Measurements from ENCODE around the gene INHBE. TPM values are rescaled to one million over a fixed set of nuclear protein-coding genes. Genes with fewer than 3 reads are reported as not detected.
A peak's percentile ranks its signal among the peaks of the same experiment; 100 is the strongest.
"Not testable (repeated sequence)": the region's sequence is repeated elsewhere in the genome, so short reads cannot be mapped to it uniquely, and the experiment has no call there.

INHBE gene
- not detected for total RNA-seq

DNA sequence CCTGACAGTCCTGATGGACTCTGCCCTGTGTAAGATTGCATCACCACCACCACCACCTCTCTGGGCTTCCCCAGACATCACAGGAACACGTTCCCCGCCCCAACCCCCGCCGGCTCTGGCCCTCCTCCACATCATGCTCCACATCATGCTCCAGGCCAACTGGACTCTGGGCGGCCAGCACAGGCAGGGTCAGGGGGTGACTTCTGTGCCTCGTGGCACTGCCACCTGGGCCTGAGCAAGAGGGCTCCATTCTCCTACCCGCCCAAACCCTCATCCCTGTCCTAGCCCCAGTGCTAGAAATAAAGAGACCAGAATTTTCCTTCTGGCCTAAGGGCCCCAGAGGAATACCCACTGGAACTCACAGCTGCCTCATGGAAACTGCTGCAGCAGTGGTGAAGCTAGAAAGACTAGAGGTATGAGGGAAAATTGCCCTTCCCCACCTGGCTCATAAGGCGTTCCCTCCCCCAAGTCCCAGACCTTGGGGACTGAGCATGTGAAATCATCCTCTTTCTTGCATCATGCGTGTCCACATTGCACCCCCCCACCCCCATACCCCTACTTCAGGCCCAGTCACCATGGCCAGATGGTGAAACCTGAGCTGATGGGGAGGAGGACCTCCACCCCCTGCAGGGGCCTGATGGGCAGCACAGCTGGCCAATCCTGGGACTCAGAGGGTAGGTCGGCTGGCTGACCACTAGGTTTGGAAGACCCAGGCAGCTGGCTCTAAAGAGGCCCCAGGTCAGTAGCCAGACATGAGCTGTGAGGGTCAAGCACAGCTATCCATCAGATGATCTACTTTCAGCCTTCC is at the start of gene INHBE:
INHBE (plus strand) TSS at position 742 of the 808 bp plus-strand sequence. CDS start 230 bp downstream, outside the sequence.
- H3K9me3 Mint-ChIP-seq: no peaks in the 10 kb centered on the region
- peak within 1 kb of the TSS; percentile 37 for H3K4me3 Mint-ChIP-seq
- ATAC-seq (replicated peaks): no peak
- H3K4me1 Mint-ChIP-seq: peaks cover 12% of the 10 kb centered on the region
- H3K27me3 Mint-ChIP-seq: no peaks in the 10 kb centered on the region
- no peaks in the 10 kb centered on the region for H3K36me3 Mint-ChIP-seq (ENCODE audit: low read depth)
- no peak within 1 kb of the TSS for H3K27ac Mint-ChIP-seq

DNA sequence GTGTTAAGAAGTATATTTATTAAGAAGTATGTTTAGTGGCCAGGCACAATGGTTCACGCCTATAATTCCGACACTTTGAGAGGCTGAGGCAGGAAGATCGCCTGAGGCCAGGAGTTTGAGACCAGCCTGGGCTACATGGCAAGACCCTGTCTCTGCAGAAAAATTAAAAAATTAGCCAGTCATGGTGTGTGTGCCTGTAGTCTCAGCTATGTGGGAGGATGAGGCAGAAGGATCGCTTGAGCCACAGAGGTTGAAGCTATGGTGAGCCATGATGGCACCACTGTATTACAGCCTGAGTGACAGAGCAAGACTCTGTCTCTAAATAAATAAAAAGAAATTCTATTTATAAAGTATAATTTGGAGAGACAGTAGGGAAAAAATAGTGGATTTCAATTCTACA is 44.6 kb upstream of the INHBE start:
- ATAC-seq (replicated peaks): no peak
- Mint-ChIP-seq H3K27ac (no peak overlapping the region), H3K27me3 (no peaks in the 10 kb centered on the region), H3K9me3 (no peaks in the 10 kb centered on the region), H3K4me1 (peaks cover 4% of the 10 kb centered on the region), H3K36me3 (ENCODE audit: low read depth) (peaks cover 4% of the 10 kb centered on the region), H3K4me3 (no peak overlapping the region)

- not testable (repeated sequence) for H3K4me3 Mint-ChIP-seq; H3K27ac Mint-ChIP-seq; H3K27me3 Mint-ChIP-seq; H3K9me3 Mint-ChIP-seq; ATAC-seq (replicated peaks)
- peaks cover 11% of the 10 kb centered on the region for H3K4me1 Mint-ChIP-seq
- peaks cover 11% of the 10 kb centered on the region for H3K36me3 Mint-ChIP-seq (ENCODE audit: low read depth)
Observed at GRCh38 chr12:57414160-57414559, 40.9 kb upstream of the INHBE start.

DNA sequence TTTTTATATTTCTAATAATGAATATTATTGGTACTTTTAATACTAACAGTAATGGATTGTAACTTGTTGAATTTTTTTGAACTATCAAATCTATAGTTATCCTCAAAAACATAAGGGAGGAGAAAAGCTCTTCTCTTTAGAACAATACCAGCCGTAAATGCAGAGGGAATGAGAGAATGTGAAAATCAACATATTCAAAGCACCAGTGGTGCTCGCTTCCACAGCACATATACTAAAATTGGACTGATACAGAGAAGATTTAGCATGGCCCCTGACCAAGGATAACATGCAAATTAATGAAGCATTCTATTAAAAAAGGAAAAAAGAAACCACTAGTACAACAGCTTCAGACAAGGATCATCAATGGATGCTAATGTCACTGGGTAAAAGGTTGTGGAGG is 40.0 kb upstream of the INHBE start:
- H3K27ac Mint-ChIP-seq: no peak overlapping the region
- no peak for ATAC-seq (replicated peaks)
- no peak overlapping the region for H3K4me3 Mint-ChIP-seq
- no peaks in the 10 kb centered on the region for H3K27me3 Mint-ChIP-seq
- H3K36me3 Mint-ChIP-seq (ENCODE audit: low read depth): peaks cover 17% of the 10 kb centered on the region
- no peaks in the 10 kb centered on the region for H3K9me3 Mint-ChIP-seq
- H3K4me1 Mint-ChIP-seq: peaks cover 18% of the 10 kb centered on the region

- peaks cover 21% of the 10 kb centered on the region for H3K4me1 Mint-ChIP-seq
- H3K4me3 Mint-ChIP-seq: no peak overlapping the region
- H3K36me3 Mint-ChIP-seq (ENCODE audit: low read depth): peaks cover 20% of the 10 kb centered on the region
- no peaks in the 10 kb centered on the region for H3K27me3 Mint-ChIP-seq
- ATAC-seq (replicated peaks): no peak
- H3K27ac Mint-ChIP-seq: no peak overlapping the region
- H3K9me3 Mint-ChIP-seq: no peaks in the 10 kb centered on the region
Observed at GRCh38 chr12:57416039-57416996, 38.8 kb upstream of the INHBE start.

DNA sequence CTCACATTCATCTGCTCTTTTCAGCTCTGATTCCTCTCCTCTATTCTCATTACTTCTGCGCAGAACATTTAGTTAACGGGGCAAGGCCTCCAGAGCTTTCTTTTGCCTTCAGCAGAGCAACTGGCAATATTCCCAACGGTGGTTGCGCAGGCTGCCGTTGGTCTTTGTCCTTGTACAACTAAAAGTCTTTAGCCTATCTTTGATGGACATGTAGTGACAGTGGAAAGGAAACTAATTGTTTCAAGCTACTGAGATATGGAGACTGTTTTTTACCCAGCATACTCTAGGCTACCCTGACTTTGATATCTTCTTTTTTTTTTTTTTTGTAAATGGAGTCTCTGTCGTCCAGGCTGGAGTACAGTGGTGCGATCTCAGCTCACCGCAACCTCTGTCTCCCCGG is 36.9 kb upstream of the INHBE start:
- no peaks in the 10 kb centered on the region for H3K27me3 Mint-ChIP-seq
- H3K9me3 Mint-ChIP-seq: no peaks in the 10 kb centered on the region
- no peak overlapping the region for H3K4me3 Mint-ChIP-seq
- peaks cover 21% of the 10 kb centered on the region for H3K4me1 Mint-ChIP-seq
- ATAC-seq (replicated peaks): no peak
- peak overlapping the region; percentile 2 for H3K27ac Mint-ChIP-seq
- peaks cover 36% of the 10 kb centered on the region for H3K36me3 Mint-ChIP-seq (ENCODE audit: low read depth)

GRCh38 chr12:57419495-57419894 is 35.6 kb upstream of the INHBE start:
- Mint-ChIP-seq H3K27me3 (no peaks in the 10 kb centered on the region), H3K4me1 (peaks cover 21% of the 10 kb centered on the region), H3K27ac (no peak overlapping the region), H3K36me3 (ENCODE audit: low read depth) (peaks cover 42% of the 10 kb centered on the region), H3K9me3 (no peaks in the 10 kb centered on the region), H3K4me3 (no peak overlapping the region)
- no peak for ATAC-seq (replicated peaks)

- no peak for ATAC-seq (replicated peaks)
- peaks cover 45% of the 10 kb centered on the region for H3K36me3 Mint-ChIP-seq (ENCODE audit: low read depth)
- H3K27me3 Mint-ChIP-seq: no peaks in the 10 kb centered on the region
- H3K27ac Mint-ChIP-seq: no peak overlapping the region
- no peak overlapping the region for H3K4me3 Mint-ChIP-seq
- no peaks in the 10 kb centered on the region for H3K9me3 Mint-ChIP-seq
- peaks cover 21% of the 10 kb centered on the region for H3K4me1 Mint-ChIP-seq
Observed at GRCh38 chr12:57420482-57420881, 34.6 kb upstream of the INHBE start.

DNA sequence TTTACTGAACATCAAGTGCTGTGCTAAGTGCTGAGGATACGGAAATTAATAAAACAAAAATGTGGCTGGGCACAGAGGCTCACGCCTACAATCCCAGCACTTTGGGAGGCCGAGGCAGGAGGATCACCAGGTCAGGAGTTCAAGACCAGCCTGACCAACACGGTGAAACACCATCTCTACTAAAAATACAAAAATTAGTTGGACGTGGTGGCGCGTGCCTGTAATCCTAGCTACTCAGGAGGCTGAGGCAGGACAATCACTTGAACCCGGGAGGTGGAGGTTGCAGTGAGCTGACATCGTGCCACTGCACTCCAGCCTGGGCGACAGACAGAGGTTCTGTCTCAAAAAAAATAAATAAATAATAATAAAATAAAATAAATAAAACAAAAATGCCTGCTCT is 28.2 kb upstream of the INHBE start:
- H3K27ac Mint-ChIP-seq; H3K4me3 Mint-ChIP-seq; H3K27me3 Mint-ChIP-seq; H3K9me3 Mint-ChIP-seq; ATAC-seq (replicated peaks): not testable (repeated sequence)
- Mint-ChIP-seq H3K4me1 (peaks cover 23% of the 10 kb centered on the region), H3K36me3 (ENCODE audit: low read depth) (peaks cover 38% of the 10 kb centered on the region)

DNA sequence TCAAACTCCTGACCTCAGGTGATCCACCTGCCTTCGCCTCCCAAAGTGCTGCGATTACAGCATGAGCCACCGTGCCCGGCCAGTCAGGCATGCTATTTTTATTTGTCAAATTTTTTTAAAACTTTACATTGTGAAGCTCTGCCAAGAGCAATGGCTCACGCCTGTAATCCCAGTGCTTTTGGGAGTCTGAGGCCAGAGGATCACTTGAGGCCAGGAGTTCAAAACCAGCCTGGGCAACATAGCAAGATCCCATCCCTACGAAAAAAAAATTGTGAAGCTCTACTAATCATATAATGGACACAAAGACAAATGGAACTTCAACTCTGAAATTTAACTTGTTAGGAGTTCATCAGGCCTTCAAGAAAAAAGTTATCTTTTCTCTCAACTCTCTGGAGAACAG is 26.1 kb upstream of the INHBE start:
- H3K27ac Mint-ChIP-seq: peak overlapping the region; percentile 98
- H3K27me3 Mint-ChIP-seq: no peaks in the 10 kb centered on the region
- H3K4me3 Mint-ChIP-seq: peak overlapping the region; percentile 98
- no peaks in the 10 kb centered on the region for H3K9me3 Mint-ChIP-seq
- H3K36me3 Mint-ChIP-seq (ENCODE audit: low read depth): peaks cover 24% of the 10 kb centered on the region
- H3K4me1 Mint-ChIP-seq: peaks cover 23% of the 10 kb centered on the region
- no peak for ATAC-seq (replicated peaks)

DNA sequence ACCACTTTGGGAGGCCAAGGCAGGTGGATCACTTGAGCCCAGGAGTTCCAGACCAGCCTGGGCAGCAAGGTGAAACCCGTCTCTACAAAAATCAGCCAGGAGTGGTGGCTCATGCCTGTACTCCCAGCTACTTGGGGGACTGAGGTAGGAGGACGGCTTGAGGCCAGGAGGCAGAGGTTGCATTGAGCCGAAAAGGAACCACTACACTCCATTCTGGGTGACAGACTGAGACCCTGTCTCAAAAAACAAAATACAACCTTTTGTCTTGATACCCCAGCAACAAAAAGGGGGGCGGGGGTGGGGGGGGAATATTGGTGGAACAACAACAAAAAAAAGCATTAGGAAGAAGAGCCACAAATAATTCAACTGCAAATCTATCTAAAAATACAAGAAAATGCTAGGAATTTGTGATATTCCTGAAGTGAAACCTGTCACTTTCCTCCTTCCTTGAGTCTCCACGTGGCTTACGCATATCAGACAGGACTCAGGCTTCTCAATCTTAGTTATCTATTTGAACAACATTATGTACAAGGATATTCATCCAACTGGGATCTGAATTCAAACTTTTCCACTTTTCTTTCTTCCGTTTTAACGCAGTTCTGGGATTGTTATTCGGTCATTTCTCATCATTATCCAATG is 25.5 kb upstream of the INHBE start:
- ATAC-seq (replicated peaks): no peak
- peak overlapping the region; percentile 98 for H3K27ac Mint-ChIP-seq

DNA sequence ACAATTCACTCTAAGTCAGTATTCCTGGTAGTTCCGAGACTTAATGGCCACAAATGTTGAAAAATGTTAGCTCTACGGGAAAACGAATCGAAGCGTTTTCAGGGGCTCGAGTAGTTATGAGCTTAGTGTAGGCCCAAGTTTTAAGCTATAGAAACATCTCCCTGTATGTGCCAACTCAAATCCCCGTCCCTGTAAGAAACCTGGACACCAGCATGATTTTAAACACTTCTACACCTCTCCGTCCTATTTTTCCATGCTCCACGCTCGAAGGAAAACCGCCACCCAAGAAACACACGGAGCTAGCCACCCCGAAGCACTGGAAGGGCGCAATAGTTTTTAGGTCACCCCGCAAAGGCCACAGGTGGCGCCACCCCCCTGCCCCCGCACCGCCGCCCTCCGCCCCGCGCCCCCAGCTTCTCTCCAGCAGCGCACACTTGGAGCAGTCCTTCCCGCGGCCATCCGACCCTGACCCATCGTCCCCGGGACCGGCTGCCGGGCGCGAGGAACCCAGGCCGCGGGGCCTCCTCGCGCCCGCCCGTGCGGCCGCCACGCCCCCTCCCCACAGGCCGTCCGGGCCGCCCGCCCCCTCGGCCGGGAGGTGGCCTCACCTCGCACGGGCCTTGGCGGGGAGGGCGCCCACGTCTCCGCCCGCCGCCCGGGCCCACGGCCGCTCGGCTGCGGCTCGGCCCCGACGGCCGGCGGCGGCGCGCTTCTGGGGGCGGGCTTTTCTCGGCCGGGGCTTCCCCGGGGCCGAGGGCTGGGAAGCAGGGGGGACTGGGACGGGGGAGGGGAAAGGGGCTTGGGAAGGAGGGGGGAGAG is 24.8 kb upstream of the INHBE start:
- Mint-ChIP-seq H3K9me3 (no peaks in the 10 kb centered on the region), H3K36me3 (ENCODE audit: low read depth) (peaks cover 17% of the 10 kb centered on the region), H3K27ac (peak overlapping the region; percentile 98), H3K4me1 (peaks cover 23% of the 10 kb centered on the region), H3K4me3 (peak overlapping the region; percentile 98), H3K27me3 (no peaks in the 10 kb centered on the region)
- ATAC-seq (replicated peaks): peak; percentile 65

More for the DNA sequence above, 25.5 kb upstream of the INHBE start:
- H3K36me3 Mint-ChIP-seq (ENCODE audit: low read depth): peaks cover 18% of the 10 kb centered on the region
- H3K9me3 Mint-ChIP-seq: no peaks in the 10 kb centered on the region
- no peaks in the 10 kb centered on the region for H3K27me3 Mint-ChIP-seq
- peaks cover 23% of the 10 kb centered on the region for H3K4me1 Mint-ChIP-seq
- H3K4me3 Mint-ChIP-seq: peak overlapping the region; percentile 98

DNA sequence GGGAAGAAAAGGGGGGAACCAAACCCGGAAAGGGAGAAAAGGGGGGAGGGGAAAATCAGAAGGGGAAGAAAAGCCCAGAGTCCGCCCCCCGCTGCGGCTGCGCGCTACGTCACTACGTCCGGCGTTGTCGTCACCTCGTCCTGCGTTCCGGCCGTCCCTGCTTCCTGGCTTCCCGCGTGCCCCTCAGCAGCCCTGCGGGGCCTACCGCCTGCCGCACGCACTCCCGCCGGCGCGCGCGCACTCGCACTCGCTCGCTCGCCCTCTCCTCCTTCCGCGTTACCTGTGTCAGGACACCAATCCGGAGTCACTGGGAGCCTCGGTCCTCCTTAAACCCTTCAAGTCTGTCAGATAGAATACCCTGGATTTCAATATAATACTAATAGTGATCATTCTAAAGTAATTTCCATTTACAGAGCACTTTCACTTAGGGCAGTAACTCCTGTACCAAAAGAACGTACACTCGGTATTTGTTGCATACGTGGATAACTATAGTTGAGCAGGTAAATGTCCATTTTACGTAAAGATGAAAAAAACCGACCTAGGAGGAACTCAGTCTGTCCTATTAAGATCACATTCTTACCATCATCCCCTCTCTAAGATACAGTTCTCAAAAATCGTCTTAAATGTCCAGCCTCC is 24.1 kb upstream of the INHBE start, which contains the start of gene R3HDM2:
R3HDM2 (minus strand) TSS at position 113 of the 636 bp plus-strand sequence. CDS start 120,615 bp downstream, outside the sequence.
- ATAC-seq (replicated peaks): peak; percentile 97
- Mint-ChIP-seq H3K9me3 (no peaks in the 10 kb centered on the region), H3K27ac (peak within 1 kb of the TSS; percentile 98), H3K27me3 (no peaks in the 10 kb centered on the region), H3K36me3 (ENCODE audit: low read depth) (peaks cover 11% of the 10 kb centered on the region), H3K4me1 (peaks cover 23% of the 10 kb centered on the region), H3K4me3 (peak within 1 kb of the TSS; percentile 98)

Measured in activated T-helper 17 cell treated with anti-CD3 and anti-CD28 coated beads, Interleukin-2, amount 50 U/mL, for 72 hours (primary cell).